K562 (cell line): Measurements from ENCODE around the gene GATAD2B. TPM values are rescaled to one million over a fixed set of nuclear protein-coding genes. Genes with fewer than 3 reads are reported as not detected.

Experiments used
- CBX3 ChIP-seq, 2 experiments: IDR thresholded peaks; 1 replicate in 1 of 2; 2 replicates in 1 of 2; pipeline ENCODE4 v1.6.1; 2012; ENCODE audit warnings: inconsistent platforms in 2 of 2, low read length in 2 of 2, borderline replicate concordance in 1 of 2, control low read depth in 1 of 2
- DIDO1 ChIP-seq: fragments of 450-650 bp; IDR thresholded peaks from 2 replicates; pipeline ENCODE4 v1.6.1; 2016; ENCODE audit warnings: low read depth, missing biosample characterization, missing genetic modification characterization
- EP300 ChIP-seq: IDR thresholded peaks from 2 replicates; pipeline ENCODE4 v1.6.1; 2012; ENCODE audit warnings: low read length, improper control_type of control experiment
- HNRNPUL1 ChIP-seq: fragments of 200-400 bp; formaldehyde crosslinking; IDR thresholded peaks from 2 replicates; pipeline ENCODE4 v1.6.1; 2017; ENCODE audit warnings: low read length
- IFI16 ChIP-seq: fragments of 250-450 bp; sonication (Bioruptor Pico); IDR thresholded peaks from 2 replicates; pipeline ENCODE4 v2.1.2; 2022; ENCODE audit warnings: mild to moderate bottlenecking, inconsistent platforms
- MTA2 ChIP-seq: fragments of 450-650 bp; IDR thresholded peaks from 2 replicates; pipeline ENCODE4 v1.6.1; 2016; ENCODE audit warnings: low read depth
- MTF1 ChIP-seq: fragments of 250-450 bp; sonication (Bioruptor Pico); IDR thresholded peaks from 2 replicates; pipeline ENCODE4 v1.9.0; 2021; ENCODE audit warnings: moderate library complexity, mild to moderate bottlenecking, inconsistent platforms, borderline replicate concordance
- NFRKB ChIP-seq: fragments of 450-650 bp; IDR thresholded peaks from 2 replicates; pipeline ENCODE4 v1.6.1; 2016; ENCODE audit warnings: low read depth
- NR1H2 ChIP-seq: sonication (generic); formaldehyde crosslinking; IDR thresholded peaks from 2 replicates; pipeline ENCODE4 v1.4.0; 2020; ENCODE audit warnings: mild to moderate bottlenecking, missing genetic modification reagents
- SAP30 ChIP-seq: fragments of 200-600 bp; sonication (generic); IDR thresholded peaks from 2 replicates; pipeline ENCODE4 v1.6.1; 2012; ENCODE audit warnings: borderline replicate concordance, low read depth, mild to moderate bottlenecking, moderate library complexity, low read length, control low read depth, inconsistent platforms; ENCODE audit not compliant: insufficient read depth, poor library complexity, severe bottlenecking
- SMARCC2 ChIP-seq: fragments of 450-650 bp; IDR thresholded peaks from 2 replicates; pipeline ENCODE4 v1.6.1; 2017; ENCODE audit warnings: antibody characterized with exemption, moderate library complexity, mild to moderate bottlenecking, low read depth
- TEAD1 ChIP-seq, 2 experiments: fragments of 450-650 bp in 1 of 2; sonication (generic) in 1 of 2; formaldehyde crosslinking; IDR thresholded peaks; 2 replicates each; pipeline versions ENCODE4 v1.4.0 to v1.8.0; 2020 to 2022; ENCODE audit warnings: mild to moderate bottlenecking in 2 of 2, missing genetic modification reagents in 1 of 2
- ZNF146 ChIP-seq: IDR thresholded peaks from one replicate; pipeline ENCODE4 v1.6.1; 2018; ENCODE audit warnings: missing compliant biosample characterization; ENCODE audit not compliant: unreplicated experiment
- polyA plus RNA-seq, 8 experiments: library from polyadenylated mRNA; depleted of rRNA in 4 of 8; stranded (reverse) in 5 of 8; unstranded in 3 of 8; fragments of >200 nt; fragmentation: Nextera tagmentation in 2 of 8; fragmentation: Illumina TruSeq in 1 of 8; extraction: Ambion mirVana in 2 of 8; extraction: Trizol in 1 of 8; gene quantifications; 2 replicates each; pipeline versions ENCODE4 v1.2.1 to v1.2.3, GENCODE V29; 2011 to 2014; ENCODE audit warnings: inconsistent platforms in 1 of 8, missing spikeins in 1 of 8
- total RNA-seq, 7 experiments: library from RNA; depleted of rRNA in 6 of 7; stranded (reverse); fragments of >200 nt in 6 of 7; fragmentation: Illumina TruSeq in 2 of 7; extraction: Trizol in 2 of 7; gene quantifications; 2 replicates each; pipeline versions ENCODE4 v1.2.1 to v1.2.3, GENCODE V29; 2011 to 2021; ENCODE audit warnings: low replicate concordance in 1 of 7
- TF ChIP-seq, protein P1 (sequence below): fragments of 450-650 bp; IDR thresholded peaks from 2 replicates; pipeline ENCODE4 v1.6.1; 2018; ENCODE audit warnings: mild to moderate bottlenecking, low read depth; ENCODE audit not compliant: partially characterized antibody
- TF ChIP-seq, protein P2 (sequence below), 2 experiments: fragments of 450-650 bp; IDR thresholded peaks; 2 replicates each; pipeline ENCODE4 v1.6.1; 2016; ENCODE audit warnings: mild to moderate bottlenecking in 2 of 2, borderline replicate concordance in 1 of 2, low read depth in 1 of 2, moderate library complexity in 1 of 2
- TF ChIP-seq, protein P3 (sequence below): fragments of 450-650 bp; IDR thresholded peaks from 2 replicates; pipeline ENCODE4 v1.6.1; 2016; ENCODE audit warnings: antibody characterized with exemption

GATAD2B gene
- total and polyA plus RNA-seq, 9 of the 15 experiments (the other 6 are each of a cell fraction or from before 2014, with no cell fraction given) = 1.5 to 40.2 (median 4.9) TPM

DNA sequence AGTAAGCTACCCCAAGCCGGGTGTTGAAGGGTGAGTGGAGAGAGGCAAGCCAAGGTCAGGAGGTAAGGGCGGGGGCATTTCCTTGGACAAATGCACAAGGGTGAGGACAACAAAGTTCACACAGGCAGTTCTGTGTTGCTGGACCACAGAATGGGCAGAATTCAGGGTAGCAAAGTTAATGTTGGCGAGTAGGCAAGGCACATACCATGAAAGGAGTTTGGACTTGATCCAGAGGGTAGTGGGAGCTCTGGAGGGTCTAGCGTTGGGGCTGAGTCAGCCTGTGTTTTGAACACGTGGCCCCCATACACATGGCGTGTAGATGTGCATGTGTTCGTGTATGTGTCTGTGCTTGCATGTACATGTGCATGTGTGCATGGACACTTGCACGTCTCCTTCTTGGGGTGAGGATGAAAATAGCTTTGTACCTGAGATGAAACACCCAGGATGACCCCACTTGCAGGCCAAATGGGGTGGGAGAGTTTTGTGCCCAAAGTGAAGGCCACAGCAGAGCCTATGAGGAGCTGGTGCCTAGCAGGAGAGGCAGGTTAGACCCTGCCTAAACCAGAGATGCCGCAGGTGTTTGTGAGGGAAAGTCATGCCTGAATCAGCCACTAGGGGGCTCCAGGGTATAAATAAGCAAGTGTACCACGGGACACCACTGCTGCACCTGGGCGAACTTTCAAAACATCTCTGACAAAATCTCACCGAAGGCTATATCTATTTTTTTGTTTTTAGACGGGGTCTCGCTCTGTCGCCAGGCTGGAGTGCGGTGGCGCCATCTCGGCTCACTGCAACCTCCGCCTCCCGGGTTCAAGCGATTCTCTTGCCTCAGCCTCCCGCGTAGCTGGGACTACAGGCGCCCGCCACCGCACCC is 125.7 kb downstream of the GATAD2B start (continued):
- TF ChIP-seq TEAD1 (CRISPR knock-in tag; IDR thresholded peaks at IDR 0.05) (0 out of 4 replicates have a peak, but pooled peaks of 1 of the 2 experiments have one; percentile 19), EP300 (no peak), MTF1 (CRISPR knock-in tag) (no peak), DIDO1 (no peak), IFI16 (CRISPR knock-in tag) (no peak), MTA2 (no peak), CBX3 (IDR thresholded peaks at IDR 0.05; ENCODE audit: borderline replicate concordance in 1 of 2, low read length in 2 of 2) (no peak), ZNF146 (CRISPR knock-in tag) (no peak), SMARCC2 (no peak), NR1H2 (CRISPR knock-in tag) (no peak), SAP30 (no peak), HNRNPUL1 (no peak), NFRKB (no peak)
- TF ChIP-seq, protein P1, sequence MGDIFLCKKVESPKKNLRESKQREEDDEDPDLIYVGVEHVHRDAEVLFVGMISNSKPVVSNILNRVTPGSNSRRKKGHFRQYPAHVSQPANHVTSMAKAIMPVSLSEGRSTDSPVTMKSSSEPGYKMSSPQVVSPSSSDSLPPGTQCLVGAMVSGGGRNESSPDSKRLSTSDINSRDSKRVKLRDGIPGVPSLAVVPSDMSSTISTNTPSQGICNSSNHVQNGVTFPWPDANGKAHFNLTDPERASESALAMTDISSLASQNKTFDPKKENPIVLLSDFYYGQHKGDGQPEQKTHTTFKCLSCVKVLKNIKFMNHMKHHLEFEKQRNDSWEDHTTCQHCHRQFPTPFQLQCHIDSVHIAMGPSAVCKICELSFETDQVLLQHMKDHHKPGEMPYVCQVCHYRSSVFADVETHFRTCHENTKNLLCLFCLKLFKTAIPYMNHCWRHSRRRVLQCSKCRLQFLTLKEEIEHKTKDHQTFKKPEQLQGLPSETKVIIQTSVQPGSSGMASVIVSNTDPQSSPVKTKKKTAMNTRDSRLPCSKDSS = no peak
- TF ChIP-seq, protein P2, sequence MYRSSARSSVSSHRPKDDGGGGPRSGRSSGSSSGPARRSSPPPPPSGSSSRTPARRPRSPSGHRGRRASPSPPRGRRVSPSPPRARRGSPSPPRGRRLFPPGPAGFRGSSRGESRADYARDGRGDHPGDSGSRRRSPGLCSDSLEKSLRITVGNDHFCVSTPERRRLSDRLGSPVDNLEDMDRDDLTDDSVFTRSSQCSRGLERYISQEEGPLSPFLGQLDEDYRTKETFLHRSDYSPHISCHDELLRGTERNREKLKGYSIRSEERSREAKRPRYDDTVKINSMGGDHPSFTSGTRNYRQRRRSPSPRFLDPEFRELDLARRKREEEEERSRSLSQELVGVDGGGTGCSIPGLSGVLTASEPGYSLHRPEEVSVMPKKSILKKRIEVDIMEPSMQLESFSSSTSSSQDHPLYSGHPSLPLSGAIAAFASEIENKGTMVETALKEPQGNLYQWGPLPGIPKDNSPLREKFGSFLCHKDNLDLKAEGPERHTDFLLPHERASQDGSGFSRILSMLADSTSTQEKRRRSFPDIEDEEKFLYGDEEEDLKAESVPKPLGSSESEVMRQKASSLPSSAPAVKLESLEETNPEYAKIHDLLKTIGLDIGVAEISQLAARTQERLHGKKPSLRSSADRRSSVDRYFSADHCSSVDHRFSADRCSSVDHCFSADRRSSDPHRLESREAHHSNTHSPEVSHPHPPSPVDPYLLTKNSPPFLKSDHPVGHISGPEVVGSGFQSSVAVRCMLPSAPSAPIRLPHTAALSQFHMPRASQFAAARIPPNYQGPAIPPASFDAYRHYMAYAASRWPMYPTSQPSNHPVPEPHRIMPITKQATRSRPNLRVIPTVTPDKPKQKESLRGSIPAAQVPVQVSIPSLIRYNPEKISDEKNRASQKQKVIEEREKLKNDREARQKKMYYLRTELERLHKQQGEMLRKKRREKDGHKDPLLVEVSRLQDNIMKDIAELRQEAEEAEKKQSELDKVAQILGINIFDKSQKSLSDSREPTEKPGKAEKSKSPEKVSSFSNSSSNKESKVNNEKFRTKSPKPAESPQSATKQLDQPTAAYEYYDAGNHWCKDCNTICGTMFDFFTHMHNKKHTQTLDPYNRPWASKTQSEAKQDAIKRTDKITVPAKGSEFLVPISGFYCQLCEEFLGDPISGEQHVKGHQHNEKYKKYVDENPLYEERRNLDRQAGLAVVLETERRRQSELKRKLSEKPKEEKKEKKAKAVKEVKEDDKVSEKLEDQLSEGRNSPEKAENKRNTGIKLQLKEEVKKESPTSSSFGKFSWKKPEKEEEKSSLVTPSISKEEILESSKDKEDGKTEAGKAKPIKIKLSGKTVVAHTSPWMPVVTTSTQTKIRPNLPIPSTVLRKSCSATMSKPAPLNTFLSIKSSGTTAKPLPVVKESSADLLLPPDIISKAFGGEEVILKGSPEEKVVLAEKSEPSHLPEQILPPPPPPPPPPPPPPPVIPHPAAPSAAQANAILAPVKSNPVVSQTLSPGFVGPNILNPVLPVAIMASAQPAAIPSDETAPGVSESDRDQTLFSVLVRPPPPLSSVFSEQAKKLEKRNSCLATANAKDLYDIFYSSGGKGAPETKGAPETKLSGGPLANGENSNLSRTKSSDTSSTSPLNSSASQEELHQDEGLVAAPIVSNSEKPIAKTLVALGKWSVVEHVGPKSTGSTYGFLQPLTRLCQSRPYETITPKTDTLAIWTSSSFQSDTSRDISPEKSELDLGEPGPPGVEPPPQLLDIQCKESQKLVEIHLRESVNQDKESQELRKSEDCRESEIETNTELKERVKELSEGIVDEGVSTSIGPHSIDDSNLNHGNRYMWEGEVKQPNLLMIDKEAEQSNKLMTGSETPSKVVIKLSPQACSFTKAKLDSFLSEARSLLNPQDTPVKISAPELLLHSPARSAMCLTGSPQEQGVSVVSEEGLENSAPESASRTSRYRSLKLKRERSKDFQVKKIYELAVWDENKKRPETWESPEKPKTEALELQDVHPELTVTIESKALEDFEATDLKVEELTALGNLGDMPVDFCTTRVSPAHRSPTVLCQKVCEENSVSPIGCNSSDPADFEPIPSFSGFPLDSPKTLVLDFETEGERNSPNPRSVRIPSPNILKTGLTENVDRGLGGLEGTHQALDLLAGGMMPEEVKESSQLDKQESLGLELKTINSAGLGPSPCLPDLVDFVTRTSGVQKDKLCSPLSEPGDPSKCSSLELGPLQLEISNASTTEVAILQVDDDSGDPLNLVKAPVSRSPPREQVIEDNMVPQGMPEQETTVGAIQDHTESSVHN (IDR thresholded peaks at IDR 0.05; ENCODE audit: borderline replicate concordance in 1 of 2, low read depth in 1 of 2) = no peak
- TF ChIP-seq, protein P3, sequence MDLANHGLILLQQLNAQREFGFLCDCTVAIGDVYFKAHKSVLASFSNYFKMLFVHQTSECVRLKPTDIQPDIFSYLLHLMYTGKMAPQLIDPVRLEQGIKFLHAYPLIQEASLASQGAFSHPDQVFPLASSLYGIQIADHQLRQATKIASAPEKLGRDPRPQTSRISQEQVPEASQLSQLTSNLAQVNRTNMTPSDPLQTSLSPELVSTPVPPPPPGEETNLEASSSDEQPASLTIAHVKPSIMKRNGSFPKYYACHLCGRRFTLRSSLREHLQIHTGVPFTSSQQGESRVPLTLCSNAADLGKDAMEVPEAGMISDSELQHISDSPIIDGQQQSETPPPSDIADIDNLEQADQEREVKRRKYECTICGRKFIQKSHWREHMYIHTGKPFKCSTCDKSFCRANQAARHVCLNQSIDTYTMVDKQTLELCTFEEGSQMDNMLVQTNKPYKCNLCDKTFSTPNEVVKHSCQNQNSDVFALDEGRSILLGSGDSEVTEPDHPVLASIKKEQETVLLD = no peak
